G401.6 (cell line): ENCODE data around the gene GMEB2.

ENCODE experiments used
- FAIRE-seq: peaks from 2 replicates; lab custom pipeline; 2012; peaks lifted over from hg19 to GRCh38; lab: Jason Lieb, UNC

The GMEB2 gene

GRCh38 chr20:63544241-63544957 lies 82.5 kb downstream of the GMEB2 start:
- no peak for FAIRE-seq

- FAIRE-seq = no peak
Observed at GRCh38 chr20:63543733-63544132, 83.2 kb downstream of the GMEB2 start.

- no peak for FAIRE-seq
Observed at GRCh38 chr20:63543131-63543530, 83.8 kb downstream of the GMEB2 start.

- FAIRE-seq = no peak
Observed at GRCh38 chr20:63542696-63543095, 84.2 kb downstream of the GMEB2 start.

- FAIRE-seq = no peak
Observed at GRCh38 chr20:63542031-63542559, 84.8 kb downstream of the GMEB2 start.

- no peak for FAIRE-seq
Observed at GRCh38 chr20:63541371-63541770, 85.5 kb downstream of the GMEB2 start.

- no peak for FAIRE-seq
Observed at GRCh38 chr20:63540417-63541186, 86.3 kb downstream of the GMEB2 start.

- no peak for FAIRE-seq
Observed at GRCh38 chr20:63539441-63540370, 87.2 kb downstream of the GMEB2 start.

- no peak for FAIRE-seq
Observed at GRCh38 chr20:63539092-63539430, 87.8 kb downstream of the GMEB2 start.

GRCh38 chr20:63538204-63539091 lies 88.5 kb downstream of the GMEB2 start:
- no peak for FAIRE-seq
